Panc1 (cell line): Measurements from ENCODE around the gene DOK7. TPM values are rescaled to one million over a fixed set of nuclear protein-coding genes. Genes with fewer than 3 reads are reported as not detected.

Experiments used
- ATAC-seq: fragments of 200-7000 bp; cut with Tn5 transposase; 2 replicates; pipeline ENCODE4 v1.9.1; 2020; ENCODE audit warnings: mild to moderate bottlenecking, moderate library complexity
- BruUV-seq: library from RNA; stranded (reverse); fragments of 400-500 nt; replicated peaks from 2 replicates; lab custom pipeline; 2021; lab: Mats Ljungman, UMichigan
- CTCF ChIA-PET: fragments of 300-600 bp; sonication (Branson Sonifier 250); formaldehyde crosslinking; loops from one replicate; lab custom pipeline; 2022; ENCODE audit warnings: antibody characterized with exemption; lab: Charles Lee
- POLR2A ChIA-PET: fragments of 300-600 bp; sonication (Branson Sonifier 250); formaldehyde crosslinking; loops from one replicate; lab custom pipeline; 2022; ENCODE audit warnings: antibody characterized with exemption; lab: Charles Lee
- DNase-seq: peaks from one replicate; pipeline ENCODE4 v3.0.0-alpha.2; 2010; ENCODE audit warnings: low read depth, low spot score
- H3K27ac ChIP-seq: 2 replicates; pipeline ENCODE4 v1.5.1; 2011; ENCODE audit warnings: mild to moderate bottlenecking, low read length, inconsistent platforms
- H3K27me3 ChIP-seq: fragments of 200-500 bp; sonication (Bioruptor generic); 2 replicates; pipeline ENCODE4 v1.6.0; 2014; ENCODE audit warnings: low read length, inconsistent platforms; ENCODE audit not compliant: control insufficient read depth, insufficient read depth
- H3K36me3 ChIP-seq: fragments of 200-500 bp; sonication (Bioruptor generic); 2 replicates; pipeline ENCODE4 v1.5.1; 2014; ENCODE audit warnings: inconsistent platforms, mild to moderate bottlenecking, low read length, moderate library complexity; ENCODE audit not compliant: control insufficient read depth, insufficient read depth
- H3K4me1 ChIP-seq: 2 replicates; pipeline ENCODE4 v1.5.1; 2011; ENCODE audit warnings: inconsistent platforms, mild to moderate bottlenecking, low read length, moderate library complexity; ENCODE audit not compliant: control insufficient read depth, insufficient read depth
- H3K4me3 ChIP-seq, 2 experiments: 2 replicates each; pipeline ENCODE4 v1.5.1; 2011 to 2012; ENCODE audit warnings: low read depth in 2 of 2, low read length in 2 of 2, mild to moderate bottlenecking in 2 of 2, inconsistent platforms in 1 of 2, moderate library complexity in 1 of 2
- H3K9me3 ChIP-seq: fragments of 200-500 bp; sonication (Bioruptor generic); 2 replicates; pipeline ENCODE4 v1.5.1; 2014; ENCODE audit warnings: low read depth, mild to moderate bottlenecking, inconsistent platforms, low read length, moderate library complexity; ENCODE audit not compliant: control insufficient read depth, insufficient read depth
- CTCF ChIP-seq: fragments of 450-650 bp; IDR thresholded peaks from 2 replicates; pipeline ENCODE4 v1.5.1; 2017; ENCODE audit warnings: mild to moderate bottlenecking
- POLR2AphosphoS5 ChIP-seq: IDR thresholded peaks from 2 replicates; pipeline ENCODE4 v1.6.1; 2012; ENCODE audit warnings: mild to moderate bottlenecking, low read depth, low read length, moderate library complexity
- REST ChIP-seq, 2 experiments: IDR thresholded peaks; 2 replicates each; pipeline ENCODE4 v1.6.1; 2011 to 2012; ENCODE audit warnings: low read depth in 2 of 2, control low read depth in 1 of 2, low read length in 1 of 2, mild to moderate bottlenecking in 1 of 2, moderate library complexity in 1 of 2; ENCODE audit not compliant: insufficient read depth in 1 of 2
- SIN3A ChIP-seq: IDR thresholded peaks from 2 replicates; pipeline ENCODE4 v1.6.1; 2012; ENCODE audit warnings: low read depth, mild to moderate bottlenecking, low read length, moderate library complexity, borderline replicate concordance; ENCODE audit not compliant: insufficient read depth
- TCF7L2 ChIP-seq: IDR thresholded peaks from 2 replicates; pipeline ENCODE4 v1.6.1; 2011; ENCODE audit warnings: mild to moderate bottlenecking, low read depth, low read length, inconsistent platforms
- in situ Hi-C: cut with HindIII; loops from 2 replicates; pipeline ENCODE4 v1.10.0; 2016; ENCODE audit warnings: low sequenced_read_pairs, low pct_unique_long_range_greater_than_20kb
- intact Hi-C: fragments of 100-400 bp; cut with micrococcal nuclease; formaldehyde crosslinking; loops from one replicate; pipeline ENCODE4 v1.10.0; 2022; ENCODE audit not compliant: unreplicated experiment
- total RNA-seq: library from RNA; stranded (reverse); gene quantifications from one replicate; pipeline ENCODE4 v1.2.1, GENCODE V29; 2021; ENCODE audit not compliant: unreplicated experiment

Gene DOK7
- total RNA-seq, 1 experiment from 2014 or later = 2.4 TPM

- no peaks in the 10 kb centered on the region for H3K27me3 ChIP-seq
- ChIA-PET POLR2A (no interaction called here), CTCF (no interaction called here)
- H3K9me3 ChIP-seq = no peaks in the 10 kb centered on the region
- intact Hi-C loops = no loop called here
- no peak overlapping the region for H3K27ac ChIP-seq
- ATAC-seq (no peak; the same call in 1 of the 2 replicates), DNase-seq (no peak)
- H3K36me3 ChIP-seq = no peaks in the 10 kb centered on the region
- no peak overlapping the region for H3K4me3 ChIP-seq
- H3K4me1 ChIP-seq = no peaks in the 10 kb centered on the region
- no TSS peak for BruUV-seq
- in situ Hi-C loops = no loop called here
- TF ChIP-seq REST (IDR thresholded peaks at IDR 0.05; ENCODE audit: insufficient read depth in 1 of 2, low read depth in 2 of 2, low read length in 1 of 2) (no peak), TCF7L2 (no peak), CTCF (no peak), POLR2AphosphoS5 (no peak), SIN3A (no peak)
These were observed 36.0 kb upstream of the DOK7 start for GRCh38 chr4:3427134-3427476.

DNA sequence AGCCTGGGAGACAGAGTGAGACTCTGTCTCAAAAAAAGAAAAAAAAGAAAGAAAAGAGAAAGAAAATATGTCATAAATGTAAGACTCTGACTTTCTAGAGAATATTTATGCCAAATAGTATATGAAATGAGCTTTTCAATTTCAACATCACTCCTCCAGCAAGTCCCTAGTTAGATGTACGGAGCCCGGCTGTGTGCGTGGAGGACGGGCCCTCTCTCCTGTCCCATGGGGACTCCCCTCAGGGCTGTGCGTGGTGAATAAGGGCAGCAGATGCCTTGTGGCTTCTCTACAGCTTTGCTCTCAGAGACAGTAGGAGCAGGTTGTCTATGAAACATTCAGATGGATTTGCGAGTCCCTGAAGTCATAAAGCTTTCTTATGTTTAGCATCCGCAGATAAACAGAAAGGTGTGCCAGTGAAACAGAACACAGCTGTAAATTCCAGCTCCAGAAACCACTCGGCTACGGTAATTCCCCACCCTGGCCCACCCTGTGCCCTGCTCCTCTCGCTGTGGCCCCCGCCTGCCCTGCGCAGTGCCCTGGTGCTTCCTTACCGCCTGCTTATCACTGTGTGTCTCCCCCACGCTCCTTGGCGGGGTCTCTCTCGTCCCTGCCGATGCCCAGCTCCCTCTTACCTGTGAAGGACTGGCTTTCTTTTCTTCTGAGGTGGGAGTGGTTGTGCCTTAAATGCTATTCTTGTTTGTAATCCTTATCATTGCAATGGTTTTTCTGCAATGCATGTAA lies 35.2 kb upstream of the DOK7 start:
- ChIA-PET CTCF (no interaction called here), POLR2A (no interaction called here)
- no TSS peak for BruUV-seq
- Histone ChIP-seq H3K27ac (no peak overlapping the region), H3K4me1 (no peaks in the 10 kb centered on the region), H3K36me3 (no peaks in the 10 kb centered on the region), H3K4me3 (no peak overlapping the region), H3K9me3 (no peaks in the 10 kb centered on the region), H3K27me3 (no peaks in the 10 kb centered on the region)
- intact Hi-C loops = no loop called here
- DNase-seq = no peak
- in situ Hi-C loops = no loop called here
- TF ChIP-seq TCF7L2 (no peak), CTCF (no peak), SIN3A (no peak), POLR2AphosphoS5 (no peak), REST (IDR thresholded peaks at IDR 0.05; ENCODE audit: insufficient read depth in 1 of 2, low read depth in 2 of 2, low read length in 1 of 2) (no peak)
- ATAC-seq = no peak
